Frontal cortex (tissue), 4 donors: ENCODE data around the gene RIMKLA. TPM values are rescaled to one million over a fixed set of nuclear protein-coding genes. Genes with fewer than 3 reads are reported as not detected.
A peak's percentile ranks its signal among the peaks of the same experiment; 100 is the strongest.

Experiments used
- DNase-seq, 2 donors: peaks; one replicate each; pipeline ENCODE4 v3.0.0; 2012; ENCODE audit warnings: low spot score in 2 of 2
- FAIRE-seq: peaks from 2 replicates; lab custom pipeline; 2012; peaks lifted over from hg19 to GRCh38; lab: Jason Lieb, UNC
- total RNA-seq: library from RNA; depleted of rRNA; stranded (reverse); fragments of >200 nt; gene quantifications from one replicate; pipeline ENCODE4 v1.2.3, GENCODE V29; 2014
- donor health status: control.
- donor health status: control.
- donor health status: control.

RIMKLA gene
- total RNA-seq, 1 donor from 2014 or later, result 31.4 TPM

- no peak for DNase-seq
- no peak for FAIRE-seq
Measured at GRCh38 chr1:42369471-42369870, 11.1 kb upstream of the RIMKLA start.

- no peak for FAIRE-seq
Measured at GRCh38 chr1:42370876-42371549, 9.6 kb upstream of the RIMKLA start.

DNA sequence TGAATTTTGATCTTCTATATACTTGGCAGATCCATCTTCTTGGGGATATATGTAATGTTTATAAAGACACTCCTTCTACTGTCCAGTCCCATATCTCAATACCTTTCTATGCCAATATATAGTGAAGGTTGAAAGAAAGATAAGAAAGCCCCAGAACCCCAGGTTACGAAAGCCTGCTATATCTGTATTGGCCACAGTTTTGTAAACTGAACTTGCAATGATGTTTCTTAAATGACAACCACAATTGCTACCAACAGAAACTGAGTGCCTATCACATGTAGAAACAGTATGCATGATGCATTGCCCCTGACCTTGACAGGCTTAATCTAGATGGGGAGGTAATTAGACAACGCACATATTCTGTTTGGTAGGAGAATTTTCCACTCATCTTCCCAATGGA is 7.8 kb upstream of the RIMKLA start:
- FAIRE-seq (no peak), DNase-seq (no peak)

More at GRCh38 chr1:42370876-42371549, 9.6 kb upstream of the RIMKLA start:
- DNase-seq, result no peak

DNA sequence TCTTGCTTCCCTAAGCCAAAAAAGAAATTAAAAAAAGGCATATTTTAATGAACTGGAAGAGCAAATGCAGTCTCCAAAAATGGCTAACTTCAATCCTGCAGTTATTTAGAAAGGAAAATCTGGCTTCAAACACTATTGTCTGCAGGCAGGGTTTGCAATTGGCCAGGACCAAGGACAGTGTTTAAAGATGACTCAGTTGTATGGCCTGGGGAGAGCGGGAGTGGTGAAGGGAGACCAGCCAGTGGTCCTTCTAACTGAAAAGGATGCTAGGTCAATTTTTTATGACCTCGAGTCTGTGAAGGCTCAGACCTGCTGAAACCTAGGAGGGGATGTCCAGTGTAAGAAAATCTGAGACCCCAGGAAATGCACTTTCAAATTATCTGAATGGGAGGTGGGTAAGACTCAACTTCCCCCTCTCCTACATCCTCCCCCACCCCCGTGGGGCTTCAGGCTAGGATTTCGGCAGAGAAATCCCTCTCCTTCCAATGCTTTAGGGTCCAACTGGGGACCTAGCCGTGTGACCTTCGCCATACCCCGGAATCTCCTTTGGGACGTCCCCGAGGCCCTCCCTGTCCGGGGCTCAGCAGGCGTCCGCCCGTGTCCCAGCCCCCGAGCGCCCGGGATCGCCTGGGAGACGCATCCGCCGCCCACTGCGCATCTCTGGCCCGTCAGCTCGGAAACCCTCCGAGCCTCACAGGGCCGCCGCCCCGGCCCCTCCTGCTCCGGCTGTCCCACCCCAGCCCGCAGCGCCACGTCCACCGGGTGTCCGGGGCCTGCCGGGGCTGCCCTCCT is 602 bp upstream of the RIMKLA start:
- peak in 1 of 2 donors; percentile 40 for DNase-seq

DNA sequence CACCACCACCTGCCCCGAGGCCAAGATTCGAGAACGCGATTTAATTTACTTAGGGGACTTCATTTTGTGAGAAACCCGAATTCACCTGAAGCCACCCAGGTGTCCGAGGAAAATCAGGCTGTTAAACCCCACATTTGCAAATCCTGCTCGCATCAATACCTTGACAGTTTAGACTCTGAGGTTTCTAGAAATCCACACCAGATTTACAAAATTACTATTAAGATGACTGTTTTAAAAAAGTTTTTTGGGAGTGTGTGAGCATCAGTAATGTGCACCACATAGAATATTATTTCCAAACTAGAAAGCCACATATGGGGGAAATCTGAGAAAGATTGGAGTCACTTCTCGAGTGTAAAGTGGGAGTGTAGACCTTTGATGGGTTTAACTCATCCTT is 685 bp downstream of the RIMKLA start:
- no peak for FAIRE-seq
- DNase-seq, result no peak

More for the DNA sequence above, 602 bp upstream of the RIMKLA start:
- no peak for FAIRE-seq

- FAIRE-seq (no peak), DNase-seq (no peak)
Measured at GRCh38 chr1:42385283-42385682, 4.7 kb downstream of the RIMKLA start.

DNA sequence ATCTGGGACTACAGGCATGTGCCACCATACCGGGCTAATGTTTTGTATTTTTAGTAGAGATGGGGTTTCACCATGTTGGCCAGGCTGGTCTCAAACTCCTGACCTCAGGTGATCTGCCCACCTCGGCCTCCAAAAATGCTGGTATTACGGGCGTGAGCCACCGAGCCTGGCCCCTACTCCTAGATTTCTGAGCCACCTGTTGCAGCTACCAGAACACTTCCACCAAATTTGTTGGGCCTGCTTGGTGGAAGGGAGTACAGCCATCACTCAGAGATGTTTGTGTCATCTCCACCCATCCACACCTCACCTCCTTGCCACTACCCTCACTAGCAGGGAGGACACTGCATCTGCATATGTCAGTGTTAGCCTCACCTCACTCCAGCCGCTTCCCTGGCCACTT is 5.5 kb downstream of the RIMKLA start:
- FAIRE-seq (no peak), DNase-seq (no peak)

DNA sequence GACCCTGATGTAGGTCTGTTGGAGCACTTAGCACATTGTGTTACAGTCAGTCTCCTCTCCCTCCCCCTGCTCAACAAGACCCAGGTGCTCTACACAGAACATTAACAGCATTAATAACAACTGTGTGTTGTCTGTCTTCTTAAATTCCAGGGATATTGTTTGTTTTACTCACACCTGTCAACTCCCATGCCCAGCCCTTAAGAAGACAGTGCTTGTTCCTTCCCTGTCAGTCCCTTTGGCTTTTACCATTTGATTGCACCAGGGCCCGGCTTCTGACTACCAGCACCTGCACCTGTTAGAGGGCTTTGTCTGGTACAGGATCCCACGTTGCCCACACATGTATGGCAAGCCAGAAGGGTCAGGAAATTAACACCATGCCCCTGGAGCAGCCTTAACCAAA is 11.7 kb downstream of the RIMKLA start:
- DNase-seq, result no peak
- FAIRE-seq, result no peak

GRCh38 chr1:42392967-42393848 is 12.6 kb downstream of the RIMKLA start:
- no peak for DNase-seq
- FAIRE-seq, result no peak

DNA sequence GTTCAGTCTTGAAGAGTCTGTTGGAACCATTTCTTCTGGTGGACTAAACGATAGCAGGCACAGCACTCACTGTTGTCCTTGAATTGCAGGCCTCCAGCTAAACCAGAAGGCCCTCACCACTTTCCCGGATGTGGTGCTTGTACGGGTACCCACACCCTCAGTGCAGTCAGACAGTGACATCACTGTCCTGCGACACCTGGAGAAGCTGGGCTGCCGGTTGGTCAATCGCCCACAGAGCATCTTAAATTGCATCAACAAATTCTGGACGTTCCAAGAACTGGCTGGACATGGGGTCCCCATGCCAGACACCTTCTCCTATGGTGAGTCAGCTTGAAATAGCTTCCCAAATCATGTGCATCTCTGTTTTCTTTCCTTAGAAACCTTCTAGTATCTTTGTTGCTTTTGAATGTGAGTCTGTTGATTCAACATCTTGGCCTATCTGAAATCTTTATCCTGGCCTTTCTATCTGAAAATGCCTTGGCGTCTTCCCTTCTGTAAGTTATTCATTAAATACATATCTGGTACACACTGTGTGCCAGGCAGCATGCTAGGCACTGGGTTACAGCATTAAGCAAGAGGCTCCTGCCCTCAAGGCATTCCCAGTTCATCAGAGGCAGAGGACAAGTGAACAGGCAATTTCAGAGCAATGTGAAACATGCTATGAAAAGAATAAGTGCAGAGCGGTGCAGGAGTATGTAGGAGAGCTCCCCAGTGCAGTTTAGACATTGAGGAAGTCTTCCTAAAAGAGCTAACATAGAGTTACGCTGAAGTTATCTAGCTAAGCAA is 18.9 kb downstream of the RIMKLA start:
- DNase-seq, result no peak
- FAIRE-seq, result no peak

GRCh38 chr1:42403880-42404400 is 23.3 kb downstream of the RIMKLA start:
- no peak for DNase-seq
- FAIRE-seq, result no peak

DNA sequence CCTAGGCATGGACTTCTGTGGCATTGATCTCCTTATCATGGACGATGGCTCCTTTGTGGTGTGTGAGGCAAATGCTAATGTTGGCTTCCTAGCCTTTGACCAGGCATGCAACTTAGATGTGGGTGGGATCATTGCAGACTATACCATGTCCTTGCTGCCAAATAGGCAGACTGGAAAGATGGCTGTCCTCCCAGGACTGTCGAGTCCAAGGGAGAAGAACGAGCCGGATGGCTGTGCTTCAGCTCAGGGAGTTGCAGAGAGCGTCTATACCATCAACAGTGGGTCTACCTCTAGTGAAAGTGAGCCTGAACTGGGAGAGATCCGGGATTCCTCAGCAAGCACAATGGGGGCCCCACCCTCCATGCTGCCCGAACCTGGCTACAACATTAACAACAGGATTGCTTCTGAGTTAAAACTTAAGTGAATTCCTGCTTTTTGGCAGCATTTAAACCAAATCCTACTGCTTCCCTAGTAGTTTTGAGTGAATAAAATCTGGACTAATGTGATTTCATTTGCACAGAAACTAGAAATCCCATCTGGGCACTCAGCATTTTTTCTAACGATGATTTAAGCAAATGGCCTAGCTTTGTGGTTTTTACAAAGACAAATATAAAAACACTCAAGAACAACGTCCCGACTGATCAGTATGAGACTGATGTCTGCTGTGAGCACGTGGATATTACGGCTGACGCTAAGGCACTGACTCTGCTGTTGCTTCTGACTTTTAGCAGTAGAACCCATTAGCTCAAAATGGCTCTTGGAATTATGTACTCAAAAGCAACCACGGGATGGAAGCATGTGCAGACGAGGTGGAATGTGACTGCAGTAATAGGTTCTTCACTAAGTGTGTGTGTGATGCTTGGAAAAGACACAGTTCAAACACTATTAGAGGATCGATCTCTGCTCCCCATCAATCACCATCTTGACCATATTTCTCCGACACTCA is 34.2 kb downstream of the RIMKLA start:
- DNase-seq (no peak), FAIRE-seq (no peak)

DNA sequence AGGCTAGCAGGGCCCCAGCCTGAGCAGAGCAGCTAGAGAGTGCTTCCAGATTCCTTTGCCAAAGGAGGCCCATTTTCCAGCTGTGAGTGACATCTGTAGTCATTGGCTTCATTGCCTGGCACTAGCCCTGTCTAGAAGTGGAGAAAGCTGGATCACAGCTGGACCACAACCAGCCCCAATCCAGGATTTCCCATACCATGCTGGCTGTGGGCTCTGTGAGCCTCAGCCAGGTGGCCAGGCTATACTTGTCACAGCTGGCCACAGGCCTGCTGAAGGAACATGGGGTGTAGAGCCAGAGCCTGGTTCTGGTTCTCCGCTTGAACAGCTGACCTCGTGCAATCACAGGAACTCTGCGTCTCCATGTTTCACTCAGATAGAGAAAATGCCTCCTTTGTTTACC is 36.6 kb downstream of the RIMKLA start:
- DNase-seq (no peak), FAIRE-seq (no peak)

GRCh38 chr1:42418516-42418915 is 37.9 kb downstream of the RIMKLA start:
- DNase-seq (no peak), FAIRE-seq (no peak)

DNA sequence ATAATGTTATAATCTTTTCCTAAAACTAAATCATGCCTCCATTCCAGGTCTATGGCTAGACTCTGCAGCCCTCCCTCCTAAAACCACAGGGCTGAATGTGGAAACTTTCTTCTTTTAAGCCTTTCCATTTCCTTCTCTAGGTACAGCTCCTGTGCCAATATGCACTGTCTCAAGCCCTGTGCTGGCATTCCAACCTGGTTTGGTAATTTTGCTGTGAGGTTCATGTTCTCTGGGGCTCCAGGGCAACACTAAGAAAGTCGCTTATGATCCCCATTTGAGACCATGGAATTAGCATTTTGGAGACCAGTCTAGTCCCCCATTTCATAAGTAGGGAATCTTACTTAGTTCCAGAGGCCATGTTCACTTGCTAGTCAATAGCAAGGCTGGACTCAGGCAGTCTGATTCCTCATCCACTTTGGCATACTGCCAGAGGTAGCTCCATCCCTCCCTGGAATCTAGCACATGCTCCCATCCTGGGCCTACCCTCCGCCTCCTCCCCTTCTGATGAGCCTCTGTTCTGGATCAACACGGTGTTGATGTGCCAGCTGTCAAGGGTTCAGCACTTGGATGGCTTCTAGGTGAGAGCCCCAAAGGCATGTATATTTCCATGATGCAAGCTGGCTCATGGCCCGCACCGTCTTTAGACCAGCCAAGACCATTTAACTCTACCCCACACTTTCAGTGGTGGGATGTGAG is 38.7 kb downstream of the RIMKLA start:
- no peak for DNase-seq
- no peak for FAIRE-seq

DNA sequence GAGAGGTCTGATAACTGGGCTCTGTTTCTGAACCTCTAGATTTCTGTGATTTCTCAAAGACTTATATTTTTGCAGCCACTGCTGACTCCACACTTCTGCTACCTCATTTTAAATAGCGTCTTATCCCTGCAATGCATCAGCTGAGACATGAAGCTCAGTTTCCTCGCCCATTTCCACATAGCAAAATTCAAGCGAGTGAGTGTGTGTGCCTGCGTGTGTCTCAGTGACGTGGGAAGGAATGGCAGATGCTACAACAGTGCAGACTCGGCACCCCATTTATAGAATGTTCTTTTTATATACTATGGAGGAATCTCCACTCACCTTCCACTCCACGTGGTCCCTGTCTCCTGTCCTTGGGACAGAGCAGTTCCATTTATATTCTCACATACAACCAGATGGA is 39.5 kb downstream of the RIMKLA start:
- FAIRE-seq, result no peak
- DNase-seq, result no peak

GRCh38 chr1:42420911-42421585 is 40.5 kb downstream of the RIMKLA start:
- DNase-seq (peak in 1 of 2 donors; percentile 28), FAIRE-seq (no peak)
